H9 (cell line): Measurements from ENCODE around the gene ZNF879. TPM values are rescaled to one million over a fixed set of nuclear protein-coding genes. Genes with fewer than 3 reads are reported as not detected.

Experiments used
- DNase-seq: peaks from one replicate; pipeline ENCODE4 v3.0.0-alpha.2; 2017
- H2AFZ ChIP-seq: one replicate; pipeline ENCODE4 v1.6.1; 2013; ENCODE audit warnings: mild to moderate bottlenecking, low read length, control low read depth, moderate library complexity
- H2AK5ac ChIP-seq: 2 replicates; pipeline ENCODE4 v1.6.1; 2013; ENCODE audit warnings: low read length, control low read depth, mixed read lengths; ENCODE audit not compliant: insufficient read length
- H2BK120ac ChIP-seq: one replicate; pipeline ENCODE4 v1.6.1; 2013; ENCODE audit warnings: low read depth, mild to moderate bottlenecking, low read length, control low read depth, inconsistent platforms; ENCODE audit not compliant: poor library complexity, severe bottlenecking
- H2BK12ac ChIP-seq: 2 replicates; pipeline ENCODE4 v1.6.1; 2013; ENCODE audit warnings: low read length, control low read depth, mixed read lengths, low read depth; ENCODE audit not compliant: insufficient read length
- H2BK15ac ChIP-seq: 2 replicates; pipeline ENCODE4 v1.6.1; 2013; ENCODE audit warnings: low read depth, low read length, control low read depth
- H2BK20ac ChIP-seq: one replicate; pipeline ENCODE4 v1.6.1; 2013; ENCODE audit warnings: low read depth, mild to moderate bottlenecking, low read length, control low read depth, inconsistent platforms; ENCODE audit not compliant: poor library complexity, severe bottlenecking
- H2BK5ac ChIP-seq: 2 replicates; pipeline ENCODE4 v1.6.1; 2013; ENCODE audit warnings: low read length, control low read depth, mixed read lengths; ENCODE audit not compliant: insufficient read length
- H3K14ac ChIP-seq: 2 replicates; pipeline ENCODE4 v1.6.1; 2013; ENCODE audit warnings: low read length, control low read depth; ENCODE audit not compliant: insufficient read depth
- H3K18ac ChIP-seq: 2 replicates; pipeline ENCODE4 v1.6.1; 2013; ENCODE audit warnings: low read depth, mild to moderate bottlenecking, mixed read lengths, low read length, control low read depth; ENCODE audit not compliant: insufficient read length
- H3K23ac ChIP-seq: 2 replicates; pipeline ENCODE4 v1.6.1; 2013; ENCODE audit warnings: low read length, control low read depth, mixed read lengths, low read depth; ENCODE audit not compliant: insufficient read length
- H3K23me2 ChIP-seq: 2 replicates; pipeline ENCODE4 v1.6.1; 2013; ENCODE audit warnings: low read depth, mild to moderate bottlenecking, mixed read lengths, low read length, control low read depth; ENCODE audit not compliant: insufficient read length, poor library complexity, severe bottlenecking
- H3K27ac ChIP-seq: 2 replicates; pipeline ENCODE4 v1.5.1; 2013; ENCODE audit warnings: low read length, control low read depth, mixed read lengths, low read depth; ENCODE audit not compliant: insufficient read length
- H3K27me3 ChIP-seq: 2 replicates; pipeline ENCODE4 v1.6.1; 2013; ENCODE audit warnings: low read length, control low read depth, inconsistent platforms; ENCODE audit not compliant: insufficient read depth
- H3K4ac ChIP-seq: 2 replicates; pipeline ENCODE4 v1.6.1; 2013; ENCODE audit warnings: low read depth, mild to moderate bottlenecking, control low read depth, inconsistent platforms, low read length, moderate library complexity
- H3K4me1 ChIP-seq: 2 replicates; pipeline ENCODE4 v1.6.1; 2013; ENCODE audit warnings: low read length, control low read depth, inconsistent platforms; ENCODE audit not compliant: insufficient read depth
- H3K4me2 ChIP-seq: 2 replicates; pipeline ENCODE4 v1.6.1; 2013; ENCODE audit warnings: low read length, control low read depth, mixed read lengths; ENCODE audit not compliant: insufficient read length, insufficient read depth
- H3K56ac ChIP-seq: 2 replicates; pipeline ENCODE4 v1.6.1; 2013; ENCODE audit warnings: low read depth, mild to moderate bottlenecking, mixed read lengths, low read length, control low read depth; ENCODE audit not compliant: insufficient read length
- H3K79me1 ChIP-seq: 2 replicates; pipeline ENCODE4 v1.6.1; 2013; ENCODE audit warnings: low read depth, mild to moderate bottlenecking, moderate library complexity, low read length, control low read depth, inconsistent platforms; ENCODE audit not compliant: insufficient read depth, poor library complexity, severe bottlenecking
- H3K79me2 ChIP-seq: 2 replicates; pipeline ENCODE4 v1.6.1; 2013; ENCODE audit warnings: low read length, control low read depth, inconsistent platforms; ENCODE audit not compliant: insufficient read depth
- H3K9ac ChIP-seq: 2 replicates; pipeline ENCODE4 v1.6.1; 2013; ENCODE audit warnings: low read length, control low read depth, mixed read lengths; ENCODE audit not compliant: insufficient read length; ENCODE audit errors: extremely low read depth
- H3K9me3 ChIP-seq: one replicate; pipeline ENCODE4 v1.6.1; 2013; ENCODE audit warnings: low read depth, low read length, inconsistent platforms; ENCODE audit not compliant: control insufficient read depth
- H3T11ph ChIP-seq: one replicate; pipeline ENCODE4 v1.6.1; 2013; ENCODE audit warnings: mild to moderate bottlenecking, low read length, control low read depth, inconsistent platforms
- H4K20me1 ChIP-seq: one replicate; pipeline ENCODE4 v1.6.1; 2013; ENCODE audit not compliant: control insufficient read depth, insufficient read length, insufficient read depth
- H4K5ac ChIP-seq: 2 replicates; pipeline ENCODE4 v1.6.1; 2013; ENCODE audit warnings: low read depth, mild to moderate bottlenecking, mixed read lengths, low read length, control low read depth; ENCODE audit not compliant: insufficient read length
- H4K8ac ChIP-seq: replicated peaks from 2 replicates; pipeline ENCODE4 v1.6.1; 2013; ENCODE audit warnings: low read length, control low read depth, mixed read lengths, low read depth; ENCODE audit not compliant: insufficient read length
- H4K91ac ChIP-seq: 2 replicates; pipeline ENCODE4 v1.6.1; 2013; ENCODE audit warnings: low read depth, mild to moderate bottlenecking, moderate library complexity, mixed read lengths, low read length, control low read depth; ENCODE audit not compliant: insufficient read length
- H3K27ac Mint-ChIP-seq, 3 experiments: 2 replicates in 2 of 3; 3 replicates in 1 of 3; pipeline ENCODE4 v1.8.0; 2020 to 2021; ENCODE audit warnings: mixed read lengths in 3 of 3, mild to moderate bottlenecking in 1 of 3, moderate library complexity in 1 of 3
- H3K27me3 Mint-ChIP-seq: 2 replicates; pipeline ENCODE4 v1.8.0; 2021; ENCODE audit warnings: low read depth, mild to moderate bottlenecking, moderate library complexity, mixed read lengths
- H3K36me3 Mint-ChIP-seq, 3 experiments: 2 replicates in 2 of 3; 3 replicates in 1 of 3; pipeline ENCODE4 v1.8.0; 2020 to 2021; ENCODE audit warnings: low read depth in 3 of 3, mixed read lengths in 3 of 3; ENCODE audit not compliant: insufficient read depth in 1 of 3
- H3K4me1 Mint-ChIP-seq, 2 experiments: 2 replicates each; pipeline ENCODE4 v1.8.0; 2020; ENCODE audit warnings: mixed read lengths in 2 of 2
- H3K4me3 Mint-ChIP-seq, 2 experiments: 2 replicates in 1 of 2; 3 replicates in 1 of 2; pipeline ENCODE4 v1.8.0; 2020 to 2021; ENCODE audit warnings: mild to moderate bottlenecking in 2 of 2, mixed read lengths in 2 of 2, moderate library complexity in 1 of 2
- H3K9me3 Mint-ChIP-seq, 2 experiments: 2 replicates in 1 of 2; 3 replicates in 1 of 2; pipeline ENCODE4 v1.8.0; 2020; ENCODE audit warnings: mild to moderate bottlenecking in 2 of 2, mixed read lengths in 2 of 2, moderate library complexity in 1 of 2
- CTCF ChIP-seq: fragments of 200-600 bp; sonication (generic); conservative IDR thresholded peaks from 3 replicates; pipeline ENCODE4 v1.8.0; 2021; ENCODE audit warnings: antibody characterized with exemption, mild to moderate bottlenecking
- WGBS: extraction: QIAGEN DNeasy Blood & Tissue Kit; methylation state at CpG from one replicate; pipeline ENCODE4 v1.1.7; 2013; ENCODE audit warnings: missing lambda C conversion rate, low lambda C conversion rate, mixed read lengths; ENCODE audit not compliant: insufficient read length; ENCODE audit errors: extremely low coverage; 5-methylcytosine and 5-hydroxymethylcytosine counted together
- total RNA-seq: library from RNA; stranded (reverse); gene quantifications from 2 replicates; pipeline ENCODE4 v1.2.1, GENCODE V29; 2021

Gene ZNF879
- total RNA-seq, 1 experiment from 2014 or later, result 5.4 TPM

- Mint-ChIP-seq H3K36me3 (peaks cover 4 to 14% (median 12%) of the 10 kb centered on the region in 3 experiments; a peak in 6 of 7 replicates), H3K9me3 (peaks cover 32 to 63% of the 10 kb centered on the region in 2 experiments), H3K27ac (no peak overlapping the region), H3K27me3 (peaks cover 54% of the 10 kb centered on the region), H3K4me1 (peaks cover 5 to 8% of the 10 kb centered on the region in 2 experiments), H3K4me3 (no peak overlapping the region)
- Histone ChIP-seq H3K4me2 (no peak overlapping the region), H3K56ac (no peak overlapping the region), H2AFZ (no peak overlapping the region), H3K9me3 (peaks cover 28% of the 10 kb centered on the region), H3T11ph (no peak overlapping the region), H3K23me2 (peaks cover 2% of the 10 kb centered on the region), H3K27me3 (peaks cover 26% of the 10 kb centered on the region), H3K79me2 (no peaks in the 10 kb centered on the region), H4K5ac (no peak overlapping the region), H3K14ac (no peak overlapping the region), H4K8ac (no peak overlapping the region), H3K27ac (no peak overlapping the region), H3K9ac (no peak overlapping the region), H2BK12ac (no peak overlapping the region), H2BK15ac (no peak overlapping the region), H2BK5ac (no peak overlapping the region), H3K4me1 (no peaks in the 10 kb centered on the region), H2AK5ac (no peak overlapping the region), H4K91ac (no peak overlapping the region), H3K18ac (no peak overlapping the region), H4K20me1 (no peaks in the 10 kb centered on the region), H2BK120ac (no peak overlapping the region), H3K23ac (no peak overlapping the region), H2BK20ac (no peak overlapping the region), H3K79me1 (no peaks in the 10 kb centered on the region), H3K4ac (no peak overlapping the region)
- no peak for TF ChIP-seq CTCF
- DNase-seq, result no peak
- no CpG with 5 or more reads among the region's 28 CpGs for WGBS
These were observed 32.1 kb upstream of the ZNF879 start for GRCh38 chr5:178991190-178992145.
